Epithelial cell of prostate (primary cell): ENCODE measurements around the gene DYRK1B.
A peak's percentile ranks its signal among the peaks of the same experiment; 100 is the strongest.

Experiments
- DNase-seq: peaks from one replicate; pipeline ENCODE4 v3.0.0-alpha.2; 2011; ENCODE audit warnings: low read depth, low spot score
- H3K27ac ChIP-seq: fragments of 450-650 bp; 2 replicates; pipeline ENCODE4 v1.5.1; 2017; ENCODE audit warnings: mild to moderate bottlenecking

DYRK1B gene

DNA sequence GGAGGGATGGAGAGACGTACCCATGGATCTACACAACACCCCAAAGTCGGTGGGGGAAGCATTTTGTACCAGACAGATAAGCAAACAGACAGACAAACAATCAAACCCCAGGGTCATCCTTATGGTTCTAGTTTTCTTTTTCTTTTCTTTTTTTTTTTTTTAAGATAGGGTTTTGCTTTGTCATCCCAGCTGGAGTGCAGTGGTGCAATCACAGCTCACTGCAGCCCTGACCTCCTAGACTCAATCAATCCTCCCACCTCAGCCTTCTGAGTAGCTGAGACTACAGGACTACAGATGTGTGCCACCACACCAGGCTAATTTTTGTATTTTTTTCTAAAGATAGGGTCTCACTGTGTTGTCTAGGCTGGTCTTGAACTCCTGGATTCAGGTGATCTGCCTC lies 30.2 kb upstream of the DYRK1B start:
- DNase-seq: no peak

DNA sequence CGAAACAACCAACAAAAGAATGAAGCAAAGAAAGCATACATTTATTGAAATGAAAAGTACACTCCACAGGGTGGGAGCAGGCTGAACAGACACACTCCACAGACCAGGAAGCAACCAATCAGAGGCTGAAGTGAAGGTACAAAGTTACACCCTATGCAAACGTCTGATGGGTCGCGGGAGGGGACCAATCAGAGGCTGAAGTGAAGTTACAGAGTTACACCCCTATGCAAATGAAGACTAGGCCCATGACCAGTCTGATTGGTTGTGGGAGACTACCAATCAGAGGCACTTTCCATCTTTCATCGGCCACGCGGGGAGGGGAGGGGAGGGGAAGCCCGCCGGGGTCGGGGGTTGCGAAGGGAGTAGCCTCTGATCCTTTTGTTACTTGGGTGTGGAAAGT lies 24.6 kb upstream of the DYRK1B start:
- no peak for DNase-seq
- no peak overlapping the region for H3K27ac ChIP-seq

More for the DNA sequence above, 30.2 kb upstream of the DYRK1B start:
- H3K27ac ChIP-seq: no peak overlapping the region

DNA sequence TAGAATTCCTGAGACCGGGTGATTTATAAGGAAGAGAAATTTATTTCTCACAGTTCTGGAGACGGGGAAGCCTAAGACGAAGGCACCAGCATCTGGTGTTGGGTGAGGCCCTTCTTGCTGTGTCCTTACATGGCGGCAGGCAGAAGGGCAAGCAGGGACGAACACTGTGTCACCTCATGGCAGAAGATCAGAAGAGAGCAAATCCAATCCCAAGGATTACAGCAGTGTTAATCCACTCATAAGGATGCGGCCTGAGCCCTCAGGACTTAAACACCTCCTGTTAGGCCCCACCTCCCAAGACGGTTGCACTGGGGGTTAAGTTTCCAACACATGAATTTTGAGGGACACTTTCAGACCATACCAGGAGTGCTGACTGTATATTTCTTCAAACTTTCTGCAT lies 18.9 kb upstream of the DYRK1B start:
- no peak for DNase-seq
- no peak overlapping the region for H3K27ac ChIP-seq

DNA sequence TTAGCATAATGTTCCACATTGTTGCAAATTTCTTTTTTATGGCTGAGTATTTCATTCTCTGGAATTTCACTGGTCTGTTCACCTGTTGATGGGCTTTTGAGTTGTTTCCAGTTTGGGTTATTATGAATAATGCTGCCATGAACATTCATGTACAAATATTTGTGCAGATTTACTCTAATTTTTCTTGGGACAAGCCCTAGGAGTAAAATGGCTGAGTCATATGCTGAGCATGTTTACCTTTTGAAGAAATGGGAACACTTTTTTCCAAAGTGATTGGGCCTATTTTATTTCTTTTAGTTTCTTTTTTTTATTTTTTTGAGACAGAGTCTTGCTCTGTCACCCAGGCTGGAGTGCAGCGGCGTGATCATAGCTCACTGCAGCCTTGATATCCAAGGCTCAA lies 16.9 kb upstream of the DYRK1B start:
- no peak for DNase-seq
- H3K27ac ChIP-seq: no peak overlapping the region

DNA sequence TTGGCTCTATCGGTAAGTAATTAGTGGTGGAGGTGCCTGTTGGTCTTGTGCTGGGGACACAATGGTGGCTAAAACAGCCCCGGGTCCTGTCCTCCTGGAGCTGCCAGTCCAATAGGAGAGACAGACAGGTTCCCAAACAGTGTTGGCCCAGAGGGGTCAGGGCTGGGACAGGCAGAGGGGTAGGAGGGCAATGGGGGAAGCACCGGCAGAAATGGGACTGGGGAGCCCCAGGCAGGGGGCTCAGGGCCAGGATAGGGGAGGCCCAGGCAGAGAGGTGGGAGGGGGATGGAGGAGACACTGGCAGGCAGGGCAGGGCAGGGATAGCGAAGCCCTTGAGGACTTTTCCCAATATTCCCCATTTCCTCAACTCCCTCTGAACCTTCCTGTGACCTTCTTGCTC lies 14.4 kb upstream of the DYRK1B start:
- DNase-seq: no peak
- H3K27ac ChIP-seq: no peak overlapping the region

DNA sequence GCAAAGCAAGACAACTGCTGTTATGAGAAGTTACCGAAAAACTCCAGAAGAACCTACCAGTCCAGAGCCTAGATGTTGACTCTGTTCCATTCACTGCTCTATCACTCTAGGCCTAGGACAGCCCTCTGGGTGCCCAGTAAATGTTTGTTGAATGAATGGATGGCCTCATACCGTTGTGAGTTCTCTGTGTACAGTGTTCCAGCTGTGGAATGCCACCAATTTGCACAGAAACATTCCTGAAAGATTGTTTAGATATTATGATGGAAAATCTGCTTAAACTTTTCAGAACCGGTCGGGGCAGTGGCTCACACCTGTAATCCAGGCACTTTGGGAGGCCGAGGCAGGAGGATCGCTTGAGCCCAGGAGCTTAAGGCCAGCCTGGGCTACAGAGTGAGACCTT lies 13.6 kb upstream of the DYRK1B start:
- DNase-seq: no peak
- H3K27ac ChIP-seq: no peak overlapping the region

DNA sequence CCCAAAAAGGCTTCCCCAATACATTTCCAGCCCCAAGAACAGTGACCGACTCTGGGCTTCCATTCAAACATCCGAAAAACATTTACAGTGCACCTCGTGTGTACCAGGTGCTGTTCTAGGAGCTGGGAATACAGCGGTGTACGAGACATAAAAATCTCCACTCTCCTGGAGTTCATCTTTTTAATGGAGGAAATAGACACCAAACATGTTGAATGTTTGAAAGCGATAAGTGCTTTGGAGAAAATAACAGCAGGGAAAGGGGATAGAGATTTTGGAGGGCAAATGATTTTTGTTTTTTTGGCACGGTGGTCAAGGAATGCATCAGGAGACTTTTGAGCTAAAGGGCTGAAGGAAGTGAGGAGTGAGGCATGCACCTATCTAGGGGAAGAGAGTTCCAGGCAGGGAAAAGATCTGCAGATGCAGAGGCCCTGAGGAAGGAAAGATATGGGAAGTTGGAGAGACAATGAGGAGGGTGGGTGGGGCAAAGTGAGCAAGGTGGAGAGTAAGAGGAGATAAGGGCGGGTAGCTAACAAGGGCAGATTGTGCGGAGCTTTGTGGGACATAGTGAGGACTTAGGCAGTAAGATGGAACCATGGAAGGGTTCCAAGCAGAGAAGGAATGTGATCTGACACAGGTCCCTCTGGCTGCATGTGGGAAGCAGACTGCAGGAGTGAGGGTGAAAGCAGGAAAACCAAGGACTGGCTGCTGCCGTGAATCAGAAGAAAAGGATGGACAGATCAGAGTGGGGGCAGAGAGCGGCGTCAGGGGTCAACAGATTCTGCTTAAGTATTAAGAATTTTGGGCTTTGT lies 12.9 kb upstream of the DYRK1B start:
- no peak for DNase-seq
- H3K27ac ChIP-seq: peak overlapping the region; percentile 58

DNA sequence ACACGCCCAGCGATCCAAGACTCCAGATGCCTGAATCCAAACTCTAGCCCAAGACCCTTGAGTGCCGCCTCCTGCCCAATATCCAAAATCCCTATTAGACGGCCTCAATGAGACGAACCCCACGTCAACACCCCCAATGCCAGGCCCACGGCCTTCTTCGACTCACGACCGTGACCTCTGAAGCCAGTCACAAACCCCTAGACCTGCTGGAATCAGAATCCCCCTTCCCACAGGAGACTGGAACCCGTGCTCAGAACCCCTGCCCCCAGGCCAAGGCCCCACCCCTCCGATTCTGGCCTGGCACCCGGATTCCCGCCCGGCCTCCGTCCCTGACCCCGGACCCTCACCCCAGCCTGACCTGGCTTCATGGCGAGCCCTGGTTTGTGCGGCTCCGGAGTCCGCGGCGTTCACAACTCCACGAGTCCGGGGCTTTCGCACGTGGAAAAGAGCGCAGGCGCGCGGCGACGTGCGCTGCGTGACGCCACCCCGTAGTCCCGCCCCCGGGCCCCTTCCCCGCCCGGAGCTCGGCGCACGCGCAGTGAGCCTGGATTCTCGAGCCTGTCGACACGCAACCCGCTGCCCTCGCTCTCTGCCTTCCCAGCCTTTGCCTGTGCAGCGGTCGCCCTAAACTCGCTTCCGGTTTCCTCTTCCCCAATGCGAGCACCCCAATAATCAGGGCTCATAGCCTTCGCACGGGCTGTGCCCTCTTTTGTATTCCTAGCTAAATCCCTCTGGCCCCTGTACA lies 12.1 kb upstream of the DYRK1B start, which contains the start of gene FBL:
Gene FBL (minus strand): TSS at position 447 of the 745 bp plus-strand sequence. CDS start 79 bp downstream, at position 368.
- peak; percentile 40 for DNase-seq
- H3K27ac ChIP-seq: peak within 1 kb of the TSS; percentile 58

DNA sequence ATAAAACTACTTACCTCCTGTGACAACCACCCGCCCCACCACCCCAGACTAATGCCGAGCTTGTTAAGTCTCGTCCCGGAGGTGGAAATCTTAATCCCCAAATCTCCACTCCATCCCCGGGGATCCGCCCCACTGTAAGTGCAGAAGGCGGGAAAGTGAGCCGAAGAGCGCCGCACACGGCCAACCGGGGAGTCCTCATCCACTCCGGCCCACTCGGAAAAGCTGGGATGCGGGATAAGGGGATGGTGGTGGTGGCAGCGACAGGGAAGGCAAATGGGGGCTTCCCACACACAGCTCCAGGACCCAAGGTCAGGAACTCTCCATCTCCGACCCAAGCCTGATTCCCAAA lies 11.6 kb upstream of the DYRK1B start:
- DNase-seq: no peak
- peak overlapping the region; percentile 58 for H3K27ac ChIP-seq

DNA sequence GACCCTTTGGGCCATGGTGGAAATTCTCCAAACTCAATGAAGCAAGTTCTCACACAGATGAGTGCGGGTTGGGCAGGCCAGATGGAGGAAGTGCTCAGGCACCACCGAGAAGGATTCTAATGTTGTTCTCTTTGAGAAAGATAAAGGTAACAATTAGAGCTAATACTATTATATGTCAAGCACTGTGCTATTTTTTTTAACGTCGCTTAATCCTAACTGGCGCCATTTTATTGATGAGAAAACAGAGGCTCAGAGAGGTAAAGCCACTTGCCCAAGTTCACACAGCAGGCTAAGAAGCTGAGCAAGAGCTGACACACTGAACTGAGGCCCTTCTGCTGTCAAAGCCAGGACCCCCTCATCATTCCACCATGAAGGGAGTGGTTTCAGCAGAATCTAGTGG lies 11.2 kb upstream of the DYRK1B start:
- no peak overlapping the region for H3K27ac ChIP-seq
- no peak for DNase-seq

DNA sequence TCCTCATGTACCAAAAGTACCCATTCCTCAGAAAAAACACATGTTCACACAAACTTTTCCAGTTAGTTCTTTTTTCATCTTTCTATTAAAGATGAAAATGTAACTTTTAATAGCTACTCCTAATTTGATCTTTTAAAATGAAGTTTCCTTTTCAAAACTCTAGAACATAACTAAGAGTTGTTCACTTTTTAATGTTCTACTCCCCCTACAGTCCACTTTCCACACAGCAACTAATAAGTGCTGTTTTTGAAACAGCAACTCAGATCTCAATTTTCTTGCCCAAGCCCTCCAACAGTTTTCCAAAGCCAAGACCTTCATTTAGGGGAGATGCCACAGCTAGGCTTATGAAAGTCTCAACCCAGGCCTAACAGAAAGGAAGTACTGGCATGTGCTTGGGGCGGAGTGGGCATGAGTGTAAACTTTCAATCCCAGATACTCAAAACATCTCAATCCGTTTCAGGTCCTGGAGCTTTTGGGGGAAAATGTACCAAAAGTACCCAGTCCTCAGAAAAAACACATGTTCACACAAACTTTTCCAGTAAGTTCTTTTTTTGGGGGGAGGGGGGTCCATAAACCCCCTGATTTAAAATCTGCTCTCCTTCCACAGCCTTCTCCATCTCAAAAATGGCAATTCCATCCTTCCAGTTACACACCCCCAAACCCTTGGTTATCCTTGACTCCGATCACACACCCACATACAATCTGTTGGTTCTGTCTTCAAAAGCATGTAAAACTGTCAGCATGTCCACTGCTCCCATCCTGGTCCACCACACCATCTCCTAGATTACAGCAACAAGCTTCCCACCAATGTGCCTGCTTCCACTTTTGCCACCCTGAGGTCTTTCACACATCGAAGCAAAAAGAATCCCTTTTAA lies 10.2 kb upstream of the DYRK1B start:
- no peak for DNase-seq
- no peak overlapping the region for H3K27ac ChIP-seq

DNA sequence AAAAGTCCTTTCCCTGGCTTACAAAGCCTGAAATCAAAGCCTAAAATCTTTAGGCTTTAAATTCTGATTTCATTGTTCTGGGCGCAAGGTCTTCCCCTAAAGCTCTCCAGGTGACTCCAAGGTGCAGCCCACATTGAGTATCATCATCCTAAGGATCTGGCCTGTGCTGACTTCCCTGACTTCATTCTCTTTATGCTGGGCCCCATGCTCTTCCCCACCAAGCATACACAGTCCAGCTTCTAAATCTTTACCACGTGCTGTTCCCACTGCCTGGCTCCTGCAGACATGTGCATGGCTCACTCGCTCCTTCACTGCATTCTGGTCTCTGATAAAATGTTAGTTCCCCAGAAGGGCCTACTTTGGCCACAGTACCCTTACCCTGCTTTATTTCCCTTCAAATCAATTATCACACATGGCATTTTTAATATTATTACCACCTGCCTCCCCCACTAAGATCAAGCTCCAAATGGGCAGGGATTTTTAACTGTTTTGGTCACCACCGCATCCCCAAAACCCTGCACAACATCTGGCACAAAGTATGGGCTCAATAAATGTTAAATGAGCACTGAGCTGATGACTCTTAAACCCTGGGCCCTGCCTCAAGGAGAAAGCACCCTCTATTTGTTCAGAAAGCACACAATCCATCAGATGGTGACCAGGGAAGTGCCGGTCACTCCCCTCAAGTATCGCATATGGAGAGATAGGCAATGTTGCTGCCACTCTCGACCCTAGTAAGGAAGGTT lies 8.9 kb upstream of the DYRK1B start:
- H3K27ac ChIP-seq: no peak overlapping the region
- DNase-seq: no peak

DNA sequence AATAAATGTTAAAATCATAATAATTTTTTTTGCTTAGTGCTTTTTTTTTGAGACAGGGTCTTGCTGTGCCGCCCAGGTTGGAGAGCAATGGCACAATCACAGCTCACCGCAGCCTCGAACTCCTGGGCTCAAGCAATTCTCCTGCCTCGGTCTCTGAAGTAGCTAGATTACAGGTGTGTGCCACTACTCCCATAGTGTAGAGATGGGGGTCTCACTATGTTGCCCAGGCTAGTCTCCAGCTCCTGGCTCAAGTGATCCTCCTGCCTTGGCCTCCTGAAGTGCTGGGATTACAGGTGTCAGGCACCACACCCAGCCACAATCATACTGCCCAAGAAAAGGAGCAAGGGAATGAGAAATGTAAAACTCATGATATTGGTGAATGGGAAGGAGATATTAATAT lies 7.1 kb upstream of the DYRK1B start:
- no peak for DNase-seq
- no peak overlapping the region for H3K27ac ChIP-seq

DNA sequence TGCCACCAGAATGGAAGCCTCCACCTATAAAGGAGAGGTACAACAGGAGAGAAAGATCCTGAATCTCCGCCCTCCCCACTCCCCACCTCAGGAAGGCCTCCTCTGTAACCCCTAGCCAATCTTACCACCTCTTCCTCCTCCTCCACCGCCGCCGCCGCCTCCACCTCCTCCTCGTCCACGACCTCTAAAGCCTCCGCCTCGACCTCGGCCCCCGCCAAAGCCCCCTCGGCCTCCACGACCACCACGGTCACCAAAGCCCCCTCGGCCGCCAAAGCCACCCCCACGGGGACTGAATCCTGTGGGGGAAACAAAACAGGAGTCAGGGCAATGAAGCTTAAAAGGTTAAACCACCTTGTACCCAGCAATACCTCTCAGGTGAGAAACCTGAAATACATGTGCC lies 6.5 kb upstream of the DYRK1B start:
- no peak overlapping the region for H3K27ac ChIP-seq

DNA sequence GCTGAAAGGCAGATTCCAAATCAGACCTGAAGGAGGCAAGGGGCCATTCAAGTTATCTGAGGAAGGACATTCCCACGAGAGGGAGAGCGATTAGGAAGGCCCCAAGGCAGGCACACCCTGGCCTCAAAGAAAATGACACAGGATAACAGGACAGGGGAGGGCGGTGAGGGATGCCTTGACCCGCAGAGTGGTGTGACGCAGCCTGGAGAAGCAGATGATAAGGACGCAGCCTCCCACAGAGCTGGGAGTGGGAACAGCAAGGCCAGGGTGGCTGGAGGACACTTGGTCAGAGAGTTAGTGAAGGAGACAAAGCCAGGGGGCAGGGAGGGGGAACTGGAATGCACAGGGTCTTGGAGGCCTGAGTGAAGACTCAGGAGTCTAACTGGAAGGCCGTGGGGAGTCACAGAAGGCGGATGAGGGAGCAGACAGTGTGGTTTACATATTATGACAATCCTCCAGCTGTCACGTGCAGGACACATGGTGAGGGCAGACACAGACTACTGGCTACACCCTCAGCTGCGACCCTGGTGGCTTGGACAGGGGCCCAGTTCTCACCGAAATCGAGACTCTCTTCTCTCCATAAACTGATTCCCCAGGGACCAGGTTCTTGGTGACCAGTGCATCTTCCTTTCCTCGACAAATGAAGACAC lies 5.8 kb upstream of the DYRK1B start:
- DNase-seq: no peak
- no peak overlapping the region for H3K27ac ChIP-seq

More for the DNA sequence above, 6.5 kb upstream of the DYRK1B start:
- no peak for DNase-seq

DNA sequence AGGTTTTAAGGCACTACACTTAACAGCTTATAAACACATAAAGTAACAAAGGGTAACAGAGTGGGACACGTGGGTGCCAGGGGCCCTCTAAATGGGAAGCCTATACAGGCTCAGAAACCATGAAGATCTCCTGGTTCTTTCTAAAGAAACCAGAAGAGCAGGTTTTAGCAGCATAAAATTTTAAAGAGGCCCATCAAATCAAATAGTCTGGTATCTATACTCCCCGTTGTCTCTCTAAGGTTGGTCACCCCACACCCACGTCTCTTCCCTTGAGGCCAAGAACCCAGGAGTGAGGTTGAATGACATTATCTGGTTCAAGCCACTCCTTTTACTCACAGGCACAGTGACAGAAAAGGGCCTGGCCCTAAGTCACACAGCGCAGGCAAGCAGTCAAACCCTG lies 4.6 kb upstream of the DYRK1B start:
- H3K27ac ChIP-seq: no peak overlapping the region
- no peak for DNase-seq

DNA sequence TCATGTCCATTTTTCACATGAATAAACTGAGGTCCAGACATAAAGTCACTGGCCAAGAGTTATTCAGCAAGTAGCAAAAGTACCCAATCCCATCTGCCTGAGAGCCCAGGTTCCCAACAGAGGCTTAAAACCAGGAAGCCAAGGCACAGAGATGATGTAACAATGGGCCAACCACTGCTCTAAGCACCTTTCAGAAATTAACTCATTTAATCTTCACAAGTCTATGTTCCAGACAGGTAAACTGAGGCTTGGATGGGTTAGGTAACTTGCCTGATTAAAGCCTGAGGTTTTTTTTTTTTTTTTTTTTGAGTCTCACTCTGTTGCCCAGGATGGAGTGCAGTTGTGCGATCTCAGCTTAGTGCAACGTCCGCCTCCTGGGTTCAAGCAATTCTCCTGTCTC lies 4.0 kb upstream of the DYRK1B start:
- no peak overlapping the region for H3K27ac ChIP-seq

DNA sequence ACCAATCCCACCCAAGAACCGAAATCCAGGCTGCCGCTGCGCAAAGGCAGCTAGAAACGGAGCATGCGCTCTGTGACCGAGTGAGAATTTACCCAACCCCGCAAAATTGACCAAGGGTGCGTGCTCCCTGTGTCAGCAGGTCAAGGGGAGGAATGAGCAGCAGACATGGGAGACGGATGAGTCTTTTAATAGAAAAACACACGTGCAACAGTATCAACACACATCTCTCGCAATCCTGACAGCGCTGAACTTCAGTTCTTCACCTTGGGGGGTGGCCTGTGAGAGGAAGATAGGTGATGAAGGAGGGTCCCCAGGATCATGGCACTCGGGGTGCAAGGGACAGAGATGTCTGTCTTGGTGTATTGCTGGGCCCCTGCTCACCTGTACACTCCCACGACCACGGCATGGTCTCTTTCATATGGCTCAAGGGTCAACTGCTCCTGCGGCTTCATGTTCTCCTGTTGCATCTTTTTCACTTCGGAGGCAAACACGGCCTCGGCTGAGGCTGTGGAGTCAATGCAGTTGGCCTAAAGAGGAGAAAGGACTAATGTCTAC lies 402 bp upstream of the DYRK1B start:
- H3K27ac ChIP-seq: peak overlapping the region; percentile 59
- DNase-seq: no peak

More for the DNA sequence above, 4.0 kb upstream of the DYRK1B start:
- DNase-seq: no peak

DNA sequence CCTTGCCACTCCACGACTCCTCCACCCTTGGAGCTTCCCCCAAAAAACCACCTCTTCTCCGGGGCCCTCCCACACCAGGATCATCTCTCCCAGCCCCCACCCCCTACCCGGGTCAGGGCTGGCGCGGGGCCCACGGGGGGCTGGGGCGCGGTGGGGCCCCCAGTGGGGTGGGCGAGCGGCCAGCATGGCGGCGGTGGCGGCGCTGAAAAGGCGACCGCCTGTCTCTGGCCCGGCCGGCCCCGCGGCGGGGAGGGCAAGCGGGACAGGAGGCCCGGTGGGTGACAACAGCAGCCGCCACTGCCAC lies 850 bp downstream of the DYRK1B start:
- H3K27ac ChIP-seq: peak overlapping the region; percentile 59
- no peak for DNase-seq
